ENCODE results near the gene P2RY6.

P2RY6 gene

DNA sequence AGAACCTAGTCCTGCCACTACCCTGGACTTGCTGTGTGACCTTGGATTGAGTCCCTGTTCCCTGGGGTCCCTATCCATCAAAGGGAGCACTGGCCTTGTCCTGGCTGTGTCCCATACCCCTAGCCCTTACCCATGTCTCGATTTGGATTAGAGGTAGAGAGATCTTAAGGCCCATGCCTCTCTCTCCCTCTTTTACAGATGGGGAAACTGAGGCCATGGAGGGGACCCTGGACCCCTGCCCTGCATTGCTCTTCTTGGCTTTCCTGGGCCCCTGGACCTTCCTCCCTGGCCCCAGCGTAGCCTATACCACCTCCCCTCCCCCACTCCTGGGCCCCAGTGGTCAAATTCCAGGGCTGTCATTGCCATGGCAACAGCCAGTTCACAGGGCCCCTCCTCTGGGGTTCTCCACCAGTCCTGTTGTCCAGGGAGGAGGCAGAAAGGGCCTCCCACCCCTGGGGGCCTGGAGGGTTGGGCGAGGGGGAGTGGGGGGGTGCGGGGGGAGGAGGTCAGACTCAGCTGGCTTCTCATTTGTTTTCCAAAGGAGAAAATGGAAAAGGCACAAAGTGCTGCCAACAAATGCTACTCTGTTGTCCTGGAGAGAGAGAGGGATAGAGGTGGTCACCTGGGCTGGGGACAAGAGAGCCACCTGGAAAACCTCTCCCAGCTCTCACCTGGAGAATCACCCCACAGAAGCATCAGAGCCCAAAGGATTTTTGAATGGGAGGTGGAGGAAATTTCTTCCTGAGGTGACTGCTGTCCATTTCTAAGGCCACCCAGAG, 59.2 kb downstream of the P2RY6 start:
- Histone ChIP-seq H3K9me2 (replicated peaks; ENCODE audit: low read depth, low read length) (no peaks in the 10 kb centered on the region), H3K9me3 (ENCODE audit: insufficient read depth, low read depth, low read length) (no peaks in the 10 kb centered on the region), H3K4me1 (ENCODE audit: insufficient read depth, low read length, poor library complexity, severe bottlenecking) (peaks cover 31% of the 10 kb centered on the region), H3K36me3 (ENCODE audit: insufficient read depth, low read length) (no peaks in the 10 kb centered on the region), H3K4me3 (ENCODE audit: low read length, poor library complexity, severe bottlenecking) (no peak overlapping the region), H3F3A (ENCODE audit: low read depth) (no peaks in the 10 kb centered on the region), H3K4me2 (ENCODE audit: low read depth, low read length, poor library complexity, severe bottlenecking) (no peak overlapping the region), H3K27me3 (ENCODE audit: insufficient read depth, low read length, poor library complexity, severe bottlenecking) (no peaks in the 10 kb centered on the region), H4K20me1 (ENCODE audit: insufficient read depth, low read length, poor library complexity, severe bottlenecking) (no peaks in the 10 kb centered on the region), H3K9ac (ENCODE audit: low read depth, low read length, poor library complexity, severe bottlenecking) (peak overlapping the region; percentile 19), H3K79me2 (ENCODE audit: insufficient read depth, low read length) (no peaks in the 10 kb centered on the region), H2AFZ (ENCODE audit: low read length) (no peak overlapping the region)
- TF ChIP-seq, protein P1, sequence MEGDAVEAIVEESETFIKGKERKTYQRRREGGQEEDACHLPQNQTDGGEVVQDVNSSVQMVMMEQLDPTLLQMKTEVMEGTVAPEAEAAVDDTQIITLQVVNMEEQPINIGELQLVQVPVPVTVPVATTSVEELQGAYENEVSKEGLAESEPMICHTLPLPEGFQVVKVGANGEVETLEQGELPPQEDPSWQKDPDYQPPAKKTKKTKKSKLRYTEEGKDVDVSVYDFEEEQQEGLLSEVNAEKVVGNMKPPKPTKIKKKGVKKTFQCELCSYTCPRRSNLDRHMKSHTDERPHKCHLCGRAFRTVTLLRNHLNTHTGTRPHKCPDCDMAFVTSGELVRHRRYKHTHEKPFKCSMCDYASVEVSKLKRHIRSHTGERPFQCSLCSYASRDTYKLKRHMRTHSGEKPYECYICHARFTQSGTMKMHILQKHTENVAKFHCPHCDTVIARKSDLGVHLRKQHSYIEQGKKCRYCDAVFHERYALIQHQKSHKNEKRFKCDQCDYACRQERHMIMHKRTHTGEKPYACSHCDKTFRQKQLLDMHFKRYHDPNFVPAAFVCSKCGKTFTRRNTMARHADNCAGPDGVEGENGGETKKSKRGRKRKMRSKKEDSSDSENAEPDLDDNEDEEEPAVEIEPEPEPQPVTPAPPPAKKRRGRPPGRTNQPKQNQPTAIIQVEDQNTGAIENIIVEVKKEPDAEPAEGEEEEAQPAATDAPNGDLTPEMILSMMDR (conservative IDR thresholded peaks at IDR 0.05; ENCODE audit: low read length) = no peak
- TF ChIP-seq EZH2phosphoT487 (IDR thresholded peaks at IDR 0.05; ENCODE audit: borderline replicate concordance) = no peak

DNA sequence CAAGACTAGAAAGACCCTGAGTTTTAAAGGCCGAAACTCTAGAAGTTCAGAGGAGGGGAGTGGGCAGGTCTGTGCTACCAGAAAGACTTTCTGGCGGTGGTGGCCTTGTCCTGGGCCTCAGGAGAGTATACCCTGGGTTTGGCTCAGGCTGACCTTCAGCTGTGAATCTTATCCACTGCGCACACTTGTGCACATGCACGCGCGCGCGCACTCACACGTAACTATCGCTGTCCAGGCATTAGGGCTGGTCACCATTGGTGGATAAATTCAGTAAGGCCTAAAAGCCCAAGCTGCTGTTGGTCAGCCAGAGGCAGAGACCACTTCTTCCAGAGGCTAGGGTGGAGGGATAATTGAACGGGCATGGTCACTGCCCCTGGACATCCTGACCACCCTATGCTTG, 61.0 kb downstream of the P2RY6 start:
- H3K79me2 ChIP-seq (ENCODE audit: insufficient read depth, low read length) = no peaks in the 10 kb centered on the region
- H3K9ac ChIP-seq (ENCODE audit: low read depth, low read length, poor library complexity, severe bottlenecking) = no peak overlapping the region

DNA sequence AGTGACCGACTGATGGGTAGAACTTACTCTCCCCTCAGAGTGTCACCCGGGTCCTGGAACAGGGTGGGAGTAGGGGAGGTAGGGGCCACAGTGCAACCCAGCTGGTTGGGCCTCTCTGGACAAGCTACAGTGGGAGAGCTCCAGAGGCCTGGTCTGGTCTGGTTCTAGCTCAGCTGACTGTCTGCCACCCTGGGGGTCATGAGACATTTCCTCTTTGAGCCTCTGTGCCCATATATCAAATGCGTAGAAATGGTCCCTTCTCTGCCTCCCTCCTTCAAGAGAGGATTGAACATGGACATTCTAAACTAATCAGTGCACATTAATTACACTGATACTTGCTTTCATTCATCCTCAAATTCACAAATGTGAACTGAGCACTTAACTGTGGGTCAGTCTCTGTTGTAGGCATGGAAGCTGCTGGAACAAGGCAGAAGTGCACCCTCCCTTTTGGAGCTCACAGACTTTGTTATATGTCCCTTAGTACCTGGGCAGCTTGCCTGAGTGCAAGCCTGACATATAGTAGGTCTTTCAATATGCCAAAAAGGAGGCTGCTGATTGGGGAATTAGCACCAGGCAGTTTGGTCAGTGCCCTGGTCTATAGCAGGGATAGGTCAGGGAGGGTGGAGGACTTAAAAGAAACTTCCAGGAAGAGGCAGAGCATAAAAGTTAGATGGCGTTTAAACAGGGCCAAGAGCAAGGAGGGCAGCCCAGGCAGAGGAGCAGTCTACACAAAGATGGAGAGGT, 61.7 kb downstream of the P2RY6 start:
- H3F3A ChIP-seq (ENCODE audit: low read depth) = no peaks in the 10 kb centered on the region
- TF ChIP-seq, protein P1 (conservative IDR thresholded peaks at IDR 0.05; ENCODE audit: low read length) = no peak
- TF ChIP-seq EZH2phosphoT487 (IDR thresholded peaks at IDR 0.05; ENCODE audit: borderline replicate concordance) = no peak
- H3K9me3 ChIP-seq (ENCODE audit: insufficient read depth, low read depth, low read length) = no peaks in the 10 kb centered on the region
- no peaks in the 10 kb centered on the region for H3K27me3 ChIP-seq (ENCODE audit: insufficient read depth, low read length, poor library complexity, severe bottlenecking)
- H3K4me2 ChIP-seq (ENCODE audit: low read depth, low read length, poor library complexity, severe bottlenecking) = no peak overlapping the region
- no peaks in the 10 kb centered on the region for H4K20me1 ChIP-seq (ENCODE audit: insufficient read depth, low read length, poor library complexity, severe bottlenecking)
- no peaks in the 10 kb centered on the region for H3K79me2 ChIP-seq (ENCODE audit: insufficient read depth, low read length)
- no peaks in the 10 kb centered on the region for H3K36me3 ChIP-seq (ENCODE audit: insufficient read depth, low read length)
- no peak overlapping the region for H3K9ac ChIP-seq (ENCODE audit: low read depth, low read length, poor library complexity, severe bottlenecking)
- H3K4me1 ChIP-seq (ENCODE audit: insufficient read depth, low read length, poor library complexity, severe bottlenecking) = peaks cover 21% of the 10 kb centered on the region
- H3K4me3 ChIP-seq (ENCODE audit: low read length, poor library complexity, severe bottlenecking) = no peak overlapping the region
- H2AFZ ChIP-seq (ENCODE audit: low read length) = no peak overlapping the region
- no peaks in the 10 kb centered on the region for H3K9me2 ChIP-seq (replicated peaks; ENCODE audit: low read depth, low read length)

More for the DNA sequence above, 61.0 kb downstream of the P2RY6 start:
- Histone ChIP-seq H4K20me1 (ENCODE audit: insufficient read depth, low read length, poor library complexity, severe bottlenecking) (no peaks in the 10 kb centered on the region), H3K27me3 (ENCODE audit: insufficient read depth, low read length, poor library complexity, severe bottlenecking) (no peaks in the 10 kb centered on the region), H2AFZ (ENCODE audit: low read length) (no peak overlapping the region), H3K9me2 (replicated peaks; ENCODE audit: low read depth, low read length) (no peaks in the 10 kb centered on the region), H3K4me2 (ENCODE audit: low read depth, low read length, poor library complexity, severe bottlenecking) (no peak overlapping the region), H3K9me3 (ENCODE audit: insufficient read depth, low read depth, low read length) (no peaks in the 10 kb centered on the region), H3F3A (ENCODE audit: low read depth) (no peaks in the 10 kb centered on the region), H3K4me1 (ENCODE audit: insufficient read depth, low read length, poor library complexity, severe bottlenecking) (peaks cover 21% of the 10 kb centered on the region), H3K4me3 (ENCODE audit: low read length, poor library complexity, severe bottlenecking) (no peak overlapping the region), H3K36me3 (ENCODE audit: insufficient read depth, low read length) (no peaks in the 10 kb centered on the region)
- TF ChIP-seq EZH2phosphoT487 (IDR thresholded peaks at IDR 0.05; ENCODE audit: borderline replicate concordance) = no peak
- TF ChIP-seq, protein P1 (conservative IDR thresholded peaks at IDR 0.05; ENCODE audit: low read length) = no peak
